ENCODE data around the gene ADD2.
A peak's percentile ranks its signal among the peaks of the same experiment; 100 is the strongest.
"Not testable (repeated sequence)": the region's sequence is repeated elsewhere in the genome, so short reads cannot be mapped to it uniquely, and the experiment has no call there.

ADD2 gene

GRCh38 chr2:70745276-70745825 is 22.6 kb downstream of the ADD2 start:
- DNase-seq (ENCODE audit: low read depth): no peak
- TF ChIP-seq, protein P1, sequence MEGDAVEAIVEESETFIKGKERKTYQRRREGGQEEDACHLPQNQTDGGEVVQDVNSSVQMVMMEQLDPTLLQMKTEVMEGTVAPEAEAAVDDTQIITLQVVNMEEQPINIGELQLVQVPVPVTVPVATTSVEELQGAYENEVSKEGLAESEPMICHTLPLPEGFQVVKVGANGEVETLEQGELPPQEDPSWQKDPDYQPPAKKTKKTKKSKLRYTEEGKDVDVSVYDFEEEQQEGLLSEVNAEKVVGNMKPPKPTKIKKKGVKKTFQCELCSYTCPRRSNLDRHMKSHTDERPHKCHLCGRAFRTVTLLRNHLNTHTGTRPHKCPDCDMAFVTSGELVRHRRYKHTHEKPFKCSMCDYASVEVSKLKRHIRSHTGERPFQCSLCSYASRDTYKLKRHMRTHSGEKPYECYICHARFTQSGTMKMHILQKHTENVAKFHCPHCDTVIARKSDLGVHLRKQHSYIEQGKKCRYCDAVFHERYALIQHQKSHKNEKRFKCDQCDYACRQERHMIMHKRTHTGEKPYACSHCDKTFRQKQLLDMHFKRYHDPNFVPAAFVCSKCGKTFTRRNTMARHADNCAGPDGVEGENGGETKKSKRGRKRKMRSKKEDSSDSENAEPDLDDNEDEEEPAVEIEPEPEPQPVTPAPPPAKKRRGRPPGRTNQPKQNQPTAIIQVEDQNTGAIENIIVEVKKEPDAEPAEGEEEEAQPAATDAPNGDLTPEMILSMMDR (IDR thresholded peaks at IDR 0.05; ENCODE audit: insufficient read depth, low read depth, low read length, missing control alignments): no peak
- H3K4me3 ChIP-seq (ENCODE audit: low read length): no peak overlapping the region

DNA sequence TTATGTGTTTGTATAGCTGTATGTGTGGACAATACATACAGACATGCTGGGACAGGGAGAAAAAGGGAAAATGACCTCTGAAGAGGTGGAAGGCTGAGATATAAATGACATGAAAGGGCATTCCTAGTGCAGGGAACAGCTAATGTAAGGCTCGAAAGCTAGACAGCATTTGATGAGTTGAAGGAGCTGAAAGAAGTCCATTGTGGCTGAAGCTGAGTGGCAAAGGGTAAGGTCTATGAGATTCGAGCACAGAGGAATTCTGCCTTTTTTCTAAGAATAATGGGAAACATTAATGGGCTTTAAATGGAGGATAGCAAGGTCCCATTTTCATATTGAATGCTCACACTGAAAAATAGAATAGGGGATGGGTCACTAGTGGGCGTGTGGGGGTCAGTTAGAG is 23.6 kb downstream of the ADD2 start:
- TF ChIP-seq, protein P1 (IDR thresholded peaks at IDR 0.05; ENCODE audit: insufficient read depth, low read depth, low read length, missing control alignments): no peak
- H3K4me3 ChIP-seq (ENCODE audit: low read length): no peak overlapping the region
- no peak for DNase-seq (ENCODE audit: low read depth)

GRCh38 chr2:70743677-70744076 is 24.3 kb downstream of the ADD2 start:
- TF ChIP-seq, protein P1 (IDR thresholded peaks at IDR 0.05; ENCODE audit: insufficient read depth, low read depth, low read length, missing control alignments): no peak
- DNase-seq (ENCODE audit: low read depth): peak; percentile 22
- H3K4me3 ChIP-seq (ENCODE audit: low read length): no peak overlapping the region

DNA sequence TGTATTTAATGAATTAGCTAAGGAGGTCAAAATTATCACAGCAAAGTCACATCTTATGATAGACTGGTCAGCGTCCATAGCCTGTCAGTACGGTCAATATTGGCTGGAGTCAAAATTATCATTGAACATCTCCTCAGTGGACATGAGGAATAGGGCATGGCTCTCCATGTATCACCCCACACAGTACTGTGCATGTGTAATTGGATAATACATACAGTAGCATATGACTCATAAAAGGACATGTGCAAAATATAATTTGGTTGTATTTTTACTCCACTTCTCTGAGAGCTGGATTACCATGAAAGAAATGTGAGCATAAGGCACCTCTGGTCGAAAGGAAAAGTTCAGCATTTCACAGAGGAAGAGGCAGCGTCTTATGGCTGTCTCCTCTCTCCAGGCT is 24.9 kb downstream of the ADD2 start:
- no peak for DNase-seq (ENCODE audit: low read depth)
- H3K4me3 ChIP-seq (ENCODE audit: low read length): no peak overlapping the region

DNA sequence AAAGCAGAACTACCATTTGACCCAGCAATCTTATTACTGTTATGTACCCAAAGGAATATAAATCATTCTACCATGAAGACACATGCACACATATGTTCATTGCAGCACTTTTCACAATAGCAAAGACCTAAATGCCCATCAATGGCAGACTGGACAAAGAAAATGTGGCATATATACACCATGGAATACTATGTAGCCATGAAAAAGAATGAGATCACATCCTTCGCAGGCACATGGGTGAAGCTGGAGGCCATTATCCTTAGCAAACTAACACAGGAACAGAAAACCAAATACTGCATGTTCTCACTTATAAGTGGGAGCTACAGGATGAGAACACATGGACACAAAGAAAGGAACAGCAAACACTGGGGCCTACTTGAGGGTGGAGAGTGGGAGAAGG is 28.5 kb downstream of the ADD2 start:
- DNase-seq (ENCODE audit: low read depth); H3K4me3 ChIP-seq (ENCODE audit: low read length): not testable (repeated sequence)

More for the DNA sequence above, 24.9 kb downstream of the ADD2 start:
- TF ChIP-seq, protein P1 (IDR thresholded peaks at IDR 0.05; ENCODE audit: insufficient read depth, low read depth, low read length, missing control alignments): no peak

DNA sequence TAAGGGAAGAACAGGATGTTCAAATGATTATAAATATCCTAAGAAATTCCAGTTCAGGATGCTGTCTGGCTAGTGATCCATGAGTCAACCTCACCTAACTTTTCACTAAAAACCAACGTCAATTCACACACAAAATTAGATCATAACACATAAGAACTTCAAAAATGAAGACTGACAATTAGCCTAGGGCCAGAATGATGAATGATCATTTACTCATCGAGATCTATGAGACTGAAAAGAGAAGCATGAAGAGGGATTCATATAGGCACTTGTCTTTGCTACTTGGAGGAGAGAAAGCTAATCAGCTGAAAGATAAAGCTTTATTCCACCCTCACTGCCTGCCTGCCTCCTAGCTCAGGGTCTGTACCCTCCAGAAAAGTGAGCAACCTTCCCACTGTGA is 29.8 kb downstream of the ADD2 start:
- H3K4me3 ChIP-seq (ENCODE audit: low read length): no peak overlapping the region
- peak; percentile 77 for DNase-seq (ENCODE audit: low read depth)
- TF ChIP-seq, protein P1 (IDR thresholded peaks at IDR 0.05; ENCODE audit: insufficient read depth, low read depth, low read length, missing control alignments): no peak

- TF ChIP-seq, protein P1 (IDR thresholded peaks at IDR 0.05; ENCODE audit: insufficient read depth, low read depth, low read length, missing control alignments): no peak
- no peak overlapping the region for H3K4me3 ChIP-seq (ENCODE audit: low read length)
- no peak for DNase-seq (ENCODE audit: low read depth)
Measured at GRCh38 chr2:70735071-70735470, 32.9 kb downstream of the ADD2 start.

Data from epithelial cell of esophagus (primary cell).